ENCODE data around the gene DHX35. TPM values are rescaled to one million over a fixed set of nuclear protein-coding genes. Genes with fewer than 3 reads are reported as not detected.

DHX35 gene
- total and polyA plus RNA-seq, 2 experiments from 2014 or later: 8.3 to 25.9 TPM

DNA sequence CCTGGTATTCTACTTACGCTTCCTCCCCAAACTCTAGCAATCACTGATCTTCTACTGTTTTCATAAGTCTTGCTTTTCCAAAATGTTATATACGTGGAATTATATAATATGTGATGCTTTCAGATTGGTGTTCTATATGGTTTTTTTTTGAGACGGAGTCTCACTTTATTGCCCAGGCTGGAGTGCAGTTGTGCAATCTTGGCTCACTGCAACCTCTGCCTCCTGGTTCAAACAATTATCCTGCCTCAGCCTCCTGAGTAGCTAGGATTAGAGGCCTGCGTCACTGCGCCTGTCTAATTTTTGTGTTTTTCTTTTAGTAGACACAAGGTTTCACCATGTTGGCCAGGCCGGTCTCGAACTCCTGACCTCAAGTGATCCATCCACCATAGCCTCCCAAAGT, 46.8 kb upstream of the DHX35 start:
- H3K27me3 ChIP-seq (ENCODE audit: insufficient read depth): no peaks in the 10 kb centered on the region
- Mint-ChIP-seq H3K4me1 (no peaks in the 10 kb centered on the region), H3K36me3 (ENCODE audit: low read depth) (no peaks in the 10 kb centered on the region), H3K4me3 (no peak overlapping the region), H3K27me3 (ENCODE audit: insufficient read depth, low read depth, poor library complexity) (peaks cover 6% of the 10 kb centered on the region), H3K9me3 (no peaks in the 10 kb centered on the region), H3K27ac (no peak overlapping the region)
- no peaks in the 10 kb centered on the region; the same call in 1 of the 2 replicates for H4K20me1 ChIP-seq (replicated peaks; ENCODE audit: insufficient read depth)
- no peaks in the 10 kb centered on the region for H3K4me1 ChIP-seq (ENCODE audit: insufficient read depth)
- ATAC-seq (no peak), DNase-seq (ENCODE audit: low spot score) (no peak)
- H3K4me3 ChIP-seq: no peak overlapping the region
- H3K27ac ChIP-seq (ENCODE audit: low read depth): no peak overlapping the region
- no peak overlapping the region for H2AFZ ChIP-seq
- no peaks in the 10 kb centered on the region for H3K9me2 ChIP-seq (ENCODE audit: insufficient read depth)
- H3K36me3 ChIP-seq (ENCODE audit: insufficient read depth): no peaks in the 10 kb centered on the region
- no peak overlapping the region for H3K4me2 ChIP-seq
- TF ChIP-seq, protein P1, sequence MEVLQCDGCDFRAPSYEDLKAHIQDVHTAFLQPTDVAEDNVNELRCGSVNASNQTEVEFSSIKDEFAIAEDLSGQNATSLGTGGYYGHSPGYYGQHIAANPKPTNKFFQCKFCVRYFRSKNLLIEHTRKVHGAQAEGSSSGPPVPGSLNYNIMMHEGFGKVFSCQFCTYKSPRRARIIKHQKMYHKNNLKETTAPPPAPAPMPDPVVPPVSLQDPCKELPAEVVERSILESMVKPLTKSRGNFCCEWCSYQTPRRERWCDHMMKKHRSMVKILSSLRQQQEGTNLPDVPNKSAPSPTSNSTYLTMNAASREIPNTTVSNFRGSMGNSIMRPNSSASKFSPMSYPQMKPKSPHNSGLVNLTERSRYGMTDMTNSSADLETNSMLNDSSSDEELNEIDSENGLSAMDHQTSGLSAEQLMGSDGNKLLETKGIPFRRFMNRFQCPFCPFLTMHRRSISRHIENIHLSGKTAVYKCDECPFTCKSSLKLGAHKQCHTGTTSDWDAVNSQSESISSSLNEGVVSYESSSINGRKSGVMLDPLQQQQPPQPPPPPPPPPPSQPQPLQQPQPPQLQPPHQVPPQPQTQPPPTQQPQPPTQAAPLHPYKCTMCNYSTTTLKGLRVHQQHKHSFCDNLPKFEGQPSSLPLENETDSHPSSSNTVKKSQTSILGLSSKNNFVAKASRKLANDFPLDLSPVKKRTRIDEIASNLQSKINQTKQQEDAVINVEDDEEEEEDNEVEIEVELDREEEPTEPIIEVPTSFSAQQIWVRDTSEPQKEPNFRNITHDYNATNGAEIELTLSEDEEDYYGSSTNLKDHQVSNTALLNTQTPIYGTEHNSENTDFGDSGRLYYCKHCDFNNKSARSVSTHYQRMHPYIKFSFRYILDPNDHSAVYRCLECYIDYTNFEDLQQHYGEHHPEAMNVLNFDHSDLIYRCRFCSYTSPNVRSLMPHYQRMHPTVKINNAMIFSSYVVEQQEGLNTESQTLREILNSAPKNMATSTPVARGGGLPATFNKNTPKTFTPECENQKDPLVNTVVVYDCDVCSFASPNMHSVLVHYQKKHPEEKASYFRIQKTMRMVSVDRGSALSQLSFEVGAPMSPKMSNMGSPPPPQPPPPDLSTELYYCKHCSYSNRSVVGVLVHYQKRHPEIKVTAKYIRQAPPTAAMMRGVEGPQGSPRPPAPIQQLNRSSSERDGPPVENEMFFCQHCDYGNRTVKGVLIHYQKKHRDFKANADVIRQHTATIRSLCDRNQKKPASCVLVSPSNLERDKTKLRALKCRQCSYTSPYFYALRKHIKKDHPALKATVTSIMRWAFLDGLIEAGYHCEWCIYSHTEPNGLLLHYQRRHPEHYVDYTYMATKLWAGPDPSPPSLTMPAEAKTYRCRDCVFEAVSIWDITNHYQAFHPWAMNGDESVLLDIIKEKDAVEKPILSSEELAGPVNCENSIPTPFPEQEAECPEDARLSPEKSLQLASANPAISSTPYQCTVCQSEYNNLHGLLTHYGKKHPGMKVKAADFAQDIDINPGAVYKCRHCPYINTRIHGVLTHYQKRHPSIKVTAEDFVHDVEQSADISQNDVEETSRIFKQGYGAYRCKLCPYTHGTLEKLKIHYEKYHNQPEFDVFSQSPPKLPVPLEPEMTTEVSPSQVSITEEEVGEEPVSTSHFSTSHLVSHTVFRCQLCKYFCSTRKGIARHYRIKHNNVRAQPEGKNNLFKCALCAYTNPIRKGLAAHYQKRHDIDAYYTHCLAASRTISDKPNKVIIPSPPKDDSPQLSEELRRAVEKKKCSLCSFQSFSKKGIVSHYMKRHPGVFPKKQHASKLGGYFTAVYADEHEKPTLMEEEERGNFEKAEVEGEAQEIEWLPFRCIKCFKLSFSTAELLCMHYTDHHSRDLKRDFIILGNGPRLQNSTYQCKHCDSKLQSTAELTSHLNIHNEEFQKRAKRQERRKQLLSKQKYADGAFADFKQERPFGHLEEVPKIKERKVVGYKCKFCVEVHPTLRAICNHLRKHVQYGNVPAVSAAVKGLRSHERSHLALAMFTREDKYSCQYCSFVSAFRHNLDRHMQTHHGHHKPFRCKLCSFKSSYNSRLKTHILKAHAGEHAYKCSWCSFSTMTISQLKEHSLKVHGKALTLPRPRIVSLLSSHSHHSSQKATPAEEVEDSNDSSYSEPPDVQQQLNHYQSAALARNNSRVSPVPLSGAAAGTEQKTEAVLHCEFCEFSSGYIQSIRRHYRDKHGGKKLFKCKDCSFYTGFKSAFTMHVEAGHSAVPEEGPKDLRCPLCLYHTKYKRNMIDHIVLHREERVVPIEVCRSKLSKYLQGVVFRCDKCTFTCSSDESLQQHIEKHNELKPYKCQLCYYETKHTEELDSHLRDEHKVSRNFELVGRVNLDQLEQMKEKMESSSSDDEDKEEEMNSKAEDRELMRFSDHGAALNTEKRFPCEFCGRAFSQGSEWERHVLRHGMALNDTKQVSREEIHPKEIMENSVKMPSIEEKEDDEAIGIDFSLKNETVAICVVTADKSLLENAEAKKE (CRISPR knock-in tag; IDR thresholded peaks at IDR 0.05): no peak
- TF ChIP-seq CREB1 (CRISPR knock-in tag; IDR thresholded peaks at IDR 0.05; ENCODE audit: low read depth) (no peak), NANOG (IDR thresholded peaks at IDR 0.05; ENCODE audit: borderline replicate concordance) (no peak), EZH2phosphoT487 (IDR thresholded peaks at IDR 0.05; ENCODE audit: unreplicated experiment) (no peak), STAT1 (IDR thresholded peaks at IDR 0.05; ENCODE audit: unreplicated experiment) (no peak), ZNF114 (CRISPR knock-in tag; IDR thresholded peaks at IDR 0.05) (no peak), EZH2 (IDR thresholded peaks at IDR 0.05; ENCODE audit: low read depth, unreplicated experiment) (no peak), CTCF (conservative IDR thresholded peaks at IDR 0.05; ENCODE audit: low read depth in 2 of 2) (no peak), POLR2AphosphoS5 (IDR thresholded peaks at IDR 0.05; ENCODE audit: low read depth) (no peak), JUNB (IDR thresholded peaks at IDR 0.05; ENCODE audit: unreplicated experiment) (no peak), ZNF331 (CRISPR knock-in tag; IDR thresholded peaks at IDR 0.05; ENCODE audit: low read depth) (no peak)
- TF ChIP-seq, protein P2, sequence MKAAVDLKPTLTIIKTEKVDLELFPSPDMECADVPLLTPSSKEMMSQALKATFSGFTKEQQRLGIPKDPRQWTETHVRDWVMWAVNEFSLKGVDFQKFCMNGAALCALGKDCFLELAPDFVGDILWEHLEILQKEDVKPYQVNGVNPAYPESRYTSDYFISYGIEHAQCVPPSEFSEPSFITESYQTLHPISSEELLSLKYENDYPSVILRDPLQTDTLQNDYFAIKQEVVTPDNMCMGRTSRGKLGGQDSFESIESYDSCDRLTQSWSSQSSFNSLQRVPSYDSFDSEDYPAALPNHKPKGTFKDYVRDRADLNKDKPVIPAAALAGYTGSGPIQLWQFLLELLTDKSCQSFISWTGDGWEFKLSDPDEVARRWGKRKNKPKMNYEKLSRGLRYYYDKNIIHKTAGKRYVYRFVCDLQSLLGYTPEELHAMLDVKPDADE (IDR thresholded peaks at IDR 0.05): no peak
- TF ChIP-seq, protein P3, sequence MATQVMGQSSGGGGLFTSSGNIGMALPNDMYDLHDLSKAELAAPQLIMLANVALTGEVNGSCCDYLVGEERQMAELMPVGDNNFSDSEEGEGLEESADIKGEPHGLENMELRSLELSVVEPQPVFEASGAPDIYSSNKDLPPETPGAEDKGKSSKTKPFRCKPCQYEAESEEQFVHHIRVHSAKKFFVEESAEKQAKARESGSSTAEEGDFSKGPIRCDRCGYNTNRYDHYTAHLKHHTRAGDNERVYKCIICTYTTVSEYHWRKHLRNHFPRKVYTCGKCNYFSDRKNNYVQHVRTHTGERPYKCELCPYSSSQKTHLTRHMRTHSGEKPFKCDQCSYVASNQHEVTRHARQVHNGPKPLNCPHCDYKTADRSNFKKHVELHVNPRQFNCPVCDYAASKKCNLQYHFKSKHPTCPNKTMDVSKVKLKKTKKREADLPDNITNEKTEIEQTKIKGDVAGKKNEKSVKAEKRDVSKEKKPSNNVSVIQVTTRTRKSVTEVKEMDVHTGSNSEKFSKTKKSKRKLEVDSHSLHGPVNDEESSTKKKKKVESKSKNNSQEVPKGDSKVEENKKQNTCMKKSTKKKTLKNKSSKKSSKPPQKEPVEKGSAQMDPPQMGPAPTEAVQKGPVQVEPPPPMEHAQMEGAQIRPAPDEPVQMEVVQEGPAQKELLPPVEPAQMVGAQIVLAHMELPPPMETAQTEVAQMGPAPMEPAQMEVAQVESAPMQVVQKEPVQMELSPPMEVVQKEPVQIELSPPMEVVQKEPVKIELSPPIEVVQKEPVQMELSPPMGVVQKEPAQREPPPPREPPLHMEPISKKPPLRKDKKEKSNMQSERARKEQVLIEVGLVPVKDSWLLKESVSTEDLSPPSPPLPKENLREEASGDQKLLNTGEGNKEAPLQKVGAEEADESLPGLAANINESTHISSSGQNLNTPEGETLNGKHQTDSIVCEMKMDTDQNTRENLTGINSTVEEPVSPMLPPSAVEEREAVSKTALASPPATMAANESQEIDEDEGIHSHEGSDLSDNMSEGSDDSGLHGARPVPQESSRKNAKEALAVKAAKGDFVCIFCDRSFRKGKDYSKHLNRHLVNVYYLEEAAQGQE (IDR thresholded peaks at IDR 0.05; ENCODE audit: unreplicated experiment): no peak
- H3K79me2 ChIP-seq (replicated peaks; ENCODE audit: insufficient read depth): no peaks in the 10 kb centered on the region
- H3F3A ChIP-seq (replicated peaks; ENCODE audit: low read depth): no peaks in the 10 kb centered on the region
